Mesothelial cell of epicardium (in vitro differentiated cells): ENCODE measurements around the gene DPH1. TPM values are rescaled to one million over a fixed set of nuclear protein-coding genes. Genes with fewer than 3 reads are reported as not detected.
"Not testable (repeated sequence)": the region's sequence is repeated elsewhere in the genome, so short reads cannot be mapped to it uniquely, and the experiment has no call there.

Experiments used
- DNase-seq, 2 experiments: peaks; one replicate each; pipeline ENCODE4 v3.0.0; 2021; ENCODE audit warnings: low spot score in 2 of 2; ENCODE audit not compliant: unreplicated experiment in 2 of 2
- H3K27ac Mint-ChIP-seq: 2 replicates; pipeline ENCODE4 v1.8.0; 2021; ENCODE audit warnings: mixed read lengths
- H3K27me3 Mint-ChIP-seq: 2 replicates; pipeline ENCODE4 v1.8.0; 2021; ENCODE audit warnings: low read depth, mixed read lengths
- H3K36me3 Mint-ChIP-seq: 2 replicates; pipeline ENCODE4 v1.8.0; 2021; ENCODE audit warnings: mixed read lengths
- H3K4me1 Mint-ChIP-seq: 2 replicates; pipeline ENCODE4 v1.8.0; 2021; ENCODE audit warnings: mixed read lengths
- H3K4me3 Mint-ChIP-seq: 2 replicates; pipeline ENCODE4 v1.8.0; 2021; ENCODE audit warnings: mild to moderate bottlenecking, moderate library complexity, mixed read lengths
- H3K9me3 Mint-ChIP-seq: 2 replicates; pipeline ENCODE4 v1.8.0; 2021; ENCODE audit warnings: mixed read lengths
- CTCF ChIP-seq: fragments of 200-600 bp; sonication (generic); IDR thresholded peaks from one replicate; pipeline ENCODE4 v1.5.0; 2021; ENCODE audit warnings: antibody characterized with exemption; ENCODE audit not compliant: unreplicated experiment
- total RNA-seq: library from RNA; stranded (reverse); gene quantifications from 3 replicates; pipeline ENCODE4 v1.2.1, GENCODE V29; 2021

The DPH1 gene
- total RNA-seq, 1 donor from 2014 or later: 63.8 TPM

DNA sequence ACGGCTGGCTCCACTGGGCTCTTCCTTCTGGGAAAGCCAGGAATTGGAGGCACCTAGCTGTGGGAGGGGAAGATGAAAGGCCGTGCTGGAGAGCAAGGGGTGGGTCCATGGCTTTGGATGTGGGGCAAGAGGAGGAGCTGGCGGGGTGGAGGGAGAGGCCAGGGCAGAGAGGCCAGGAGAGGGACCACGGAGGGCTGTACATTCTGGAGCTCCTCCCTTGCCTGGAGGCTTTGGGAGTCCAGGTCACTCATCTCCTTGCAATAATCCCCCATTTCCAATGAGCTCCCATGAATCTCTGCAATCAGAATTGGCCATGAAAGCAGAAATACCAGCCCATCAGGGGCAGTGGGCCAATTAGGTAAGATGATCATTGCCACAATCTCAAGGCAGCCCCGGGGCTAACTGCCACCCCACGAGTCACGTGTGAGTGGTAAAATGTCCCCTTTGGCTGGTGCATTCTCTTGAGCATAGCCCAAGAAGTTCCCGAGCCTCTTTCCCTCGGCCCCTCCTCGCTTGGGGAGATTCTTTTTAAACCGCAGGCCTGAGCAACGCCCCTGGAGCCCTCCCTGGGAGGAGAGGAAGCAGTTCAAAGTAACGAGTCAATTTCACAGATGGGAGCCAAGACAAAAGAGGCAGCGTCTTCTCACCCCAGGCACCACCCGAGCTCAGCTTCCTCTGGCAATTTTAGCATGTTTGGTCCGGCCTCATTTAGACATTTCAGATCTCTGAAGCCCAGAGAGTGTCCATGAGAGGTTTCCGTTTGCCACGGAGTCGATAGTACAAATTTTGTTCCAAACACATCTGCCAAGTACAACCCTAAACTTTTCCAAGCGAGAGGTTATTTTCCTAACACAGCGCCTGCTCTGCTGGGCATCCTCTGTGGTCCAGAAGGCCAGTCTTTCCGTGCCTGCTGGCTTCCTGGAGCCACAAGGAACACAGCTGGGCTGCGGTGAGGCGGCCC lies 18.3 kb upstream of the DPH1 start:
- Mint-ChIP-seq H3K36me3 (no peaks in the 10 kb centered on the region), H3K4me3 (no peak overlapping the region), H3K27me3 (peaks cover 19% of the 10 kb centered on the region), H3K9me3 (peaks cover 4% of the 10 kb centered on the region), H3K4me1 (peaks cover 12% of the 10 kb centered on the region), H3K27ac (no peak overlapping the region)
- no peak for DNase-seq
- no peak for TF ChIP-seq CTCF

DNA sequence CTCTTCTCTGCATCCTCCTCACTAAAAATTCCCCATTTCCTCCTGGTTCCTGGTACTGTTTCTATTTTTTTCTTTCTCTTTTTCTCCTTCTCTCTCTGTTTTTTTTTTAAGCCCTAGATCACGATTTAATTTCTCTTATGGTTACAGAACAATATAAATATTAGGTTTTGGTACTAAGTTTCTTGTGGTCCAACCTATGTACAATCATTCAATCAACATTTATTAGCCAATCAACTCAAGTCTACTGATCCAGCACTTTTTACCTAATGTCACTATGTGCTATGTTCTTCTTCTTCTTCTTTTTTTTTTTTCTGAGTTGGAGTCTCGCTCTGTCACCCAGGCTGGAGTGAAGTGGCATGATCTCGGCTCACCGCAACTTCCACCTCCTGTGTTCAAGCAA lies 17.5 kb upstream of the DPH1 start:
- no peak for DNase-seq
- TF ChIP-seq CTCF: no peak
- Mint-ChIP-seq H3K36me3 (no peaks in the 10 kb centered on the region), H3K9me3 (peaks cover 4% of the 10 kb centered on the region), H3K4me3 (no peak overlapping the region), H3K27ac (no peak overlapping the region), H3K27me3 (peaks cover 23% of the 10 kb centered on the region), H3K4me1 (peaks cover 12% of the 10 kb centered on the region)

DNA sequence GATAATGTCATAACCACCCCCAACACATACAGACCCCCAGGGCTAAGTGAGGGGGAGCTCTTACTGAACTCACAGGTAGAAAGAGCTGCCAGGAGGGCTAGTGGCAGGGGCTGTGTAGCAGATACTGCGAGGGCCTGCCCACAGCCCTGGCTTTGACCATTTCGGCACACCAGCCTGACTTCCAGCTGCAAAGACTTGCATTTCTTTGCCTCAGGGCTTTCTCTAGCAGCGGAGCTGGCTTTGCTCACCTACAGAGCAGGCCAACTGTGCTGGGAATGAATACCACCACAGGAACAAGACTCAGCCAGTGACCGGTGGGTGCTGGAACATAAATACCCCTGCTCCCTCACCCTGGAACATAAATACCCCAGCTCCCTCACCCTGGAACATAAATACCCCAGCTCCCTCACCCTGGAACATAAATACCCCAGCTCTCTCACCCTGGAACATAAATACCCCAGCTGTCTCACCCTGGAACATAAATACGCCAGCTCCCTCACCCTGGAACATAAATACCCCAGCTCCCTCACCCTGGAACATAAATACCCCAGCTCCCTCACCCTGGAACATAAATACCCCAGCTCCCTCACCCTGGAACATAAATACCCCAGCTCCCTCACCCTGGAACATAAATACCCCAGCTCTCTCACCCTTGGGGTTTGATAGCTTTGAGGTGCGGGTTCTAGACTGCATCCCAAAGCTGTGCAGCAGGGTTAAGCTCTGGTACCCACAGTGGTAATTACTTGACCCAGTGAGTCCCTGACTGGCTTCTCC lies 16.5 kb upstream of the DPH1 start:
- H3K4me3 Mint-ChIP-seq, H3K27ac Mint-ChIP-seq, H3K36me3 Mint-ChIP-seq, H3K9me3 Mint-ChIP-seq, DNase-seq: not testable (repeated sequence)
- Mint-ChIP-seq H3K27me3 (peaks cover 32% of the 10 kb centered on the region), H3K4me1 (peaks cover 12% of the 10 kb centered on the region)

DNA sequence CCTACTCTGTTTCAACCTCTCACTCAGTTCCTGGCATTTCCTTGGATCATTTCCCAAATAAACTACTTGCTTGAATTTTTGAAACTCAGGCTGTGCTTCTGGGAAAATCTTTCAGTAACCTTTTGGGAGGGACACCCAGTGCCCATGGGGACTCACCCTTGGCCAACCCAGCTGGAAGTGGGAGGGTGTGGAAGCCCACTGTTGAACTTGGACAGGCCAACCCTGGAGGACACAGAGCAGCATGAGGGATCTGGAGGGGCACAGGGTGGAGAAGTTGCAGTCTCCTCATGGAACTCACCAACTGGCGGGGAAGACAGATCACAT lies 16.0 kb upstream of the DPH1 start:
- no peak overlapping the region for H3K27ac Mint-ChIP-seq
- no peak for DNase-seq
- peaks cover 12% of the 10 kb centered on the region for H3K4me1 Mint-ChIP-seq
- no peak for TF ChIP-seq CTCF
- H3K4me3 Mint-ChIP-seq: no peak overlapping the region
- H3K9me3 Mint-ChIP-seq: peaks cover 4% of the 10 kb centered on the region
- no peaks in the 10 kb centered on the region for H3K36me3 Mint-ChIP-seq
- H3K27me3 Mint-ChIP-seq: peaks cover 38% of the 10 kb centered on the region

GRCh38 chr17:2015314-2015713 lies 14.6 kb upstream of the DPH1 start:
- no peak for TF ChIP-seq CTCF
- Mint-ChIP-seq H3K27ac (no peak overlapping the region), H3K27me3 (peaks cover 51% of the 10 kb centered on the region), H3K9me3 (peaks cover 4% of the 10 kb centered on the region), H3K36me3 (no peaks in the 10 kb centered on the region), H3K4me3 (no peak overlapping the region), H3K4me1 (peaks cover 12% of the 10 kb centered on the region)
- DNase-seq: no peak

- Mint-ChIP-seq H3K4me1 (peaks cover 8% of the 10 kb centered on the region), H3K36me3 (no peaks in the 10 kb centered on the region), H3K9me3 (peaks cover 4% of the 10 kb centered on the region), H3K27me3 (peaks cover 62% of the 10 kb centered on the region), H3K4me3 (no peak overlapping the region), H3K27ac (no peak overlapping the region)
- DNase-seq: no peak
- TF ChIP-seq CTCF: no peak
Observed at GRCh38 chr17:2016494-2016893, 13.5 kb upstream of the DPH1 start.
